GM12878 (cell line): ENCODE data around the gene SENP8. TPM values are rescaled to one million over a fixed set of nuclear protein-coding genes. Genes with fewer than 3 reads are reported as not detected.

Source experiments
- ATAC-seq: fragments of 200-7000 bp; cut with Tn5 transposase; 3 replicates; pipeline ENCODE4 v1.9.1; 2020; ENCODE audit warnings: mild to moderate bottlenecking, moderate library complexity
- BruUV-seq: library from RNA; stranded (reverse); fragments of 400-500 nt; replicated peaks from 2 replicates; lab custom pipeline; 2021; lab: Mats Ljungman, UMichigan
- CTCF ChIA-PET: fragments of 300-600 bp; sonication (Branson Sonifier 250); formaldehyde crosslinking; extraction: SDS; loops from one replicate; lab custom pipeline; 2021; ENCODE audit warnings: inconsistent platforms; lab: Yijun Ruan, JAX
- POLR2A ChIA-PET: fragments of 350-600 bp; formaldehyde crosslinking; extraction: SDS; loops from one replicate; lab custom pipeline; 2021; ENCODE audit warnings: inconsistent platforms; lab: Charles Lee
- RAD21 ChIA-PET: fragments of 300-600 bp; sonication (Branson Sonifier 250); formaldehyde crosslinking; loops from one replicate; lab custom pipeline; 2023; ENCODE audit warnings: antibody characterized with exemption; ENCODE audit not compliant: unreplicated experiment; lab: Charles Lee
- SMC1A ChIA-PET: fragments of 300-600 bp; sonication (Branson Sonifier 250); formaldehyde crosslinking; loops from one replicate; lab custom pipeline; 2023; ENCODE audit not compliant: unreplicated experiment, uncharacterized antibody; lab: Charles Lee
- DNase-seq: peaks from one replicate; pipeline ENCODE4 v3.0.0-alpha.2; 2011; ENCODE audit warnings: low read depth, low spot score
- FAIRE-seq: peaks from 3 replicates; lab custom pipeline; 2011; peaks lifted over from hg19 to GRCh38; lab: Jason Lieb, UNC
- H2AFZ ChIP-seq: 2 replicates; pipeline ENCODE4 v1.6.0; 2011; ENCODE audit warnings: low read depth, low read length, control low read depth; ENCODE audit not compliant: control insufficient read depth
- H3K27ac ChIP-seq: 2 replicates; pipeline ENCODE4 v1.5.1; 2011; ENCODE audit warnings: control low read depth; ENCODE audit not compliant: control insufficient read depth, insufficient read depth
- H3K27me3 ChIP-seq, 2 experiments: replicated peaks in 1 of 2; 2 replicates each; pipeline versions ENCODE4 v1.6.0 to v1.6.1; 2011; ENCODE audit warnings: low read length in 1 of 2; ENCODE audit not compliant: control insufficient read depth in 2 of 2, insufficient read depth in 2 of 2
- H3K36me3 ChIP-seq, 2 experiments: 2 replicates each; pipeline ENCODE4 v1.5.1; 2011; ENCODE audit warnings: low read length in 1 of 2; ENCODE audit not compliant: control insufficient read depth in 2 of 2, insufficient read depth in 2 of 2
- H3K4me1 ChIP-seq: 2 replicates; pipeline ENCODE4 v1.6.1; 2011; ENCODE audit warnings: mild to moderate bottlenecking, low read length, moderate library complexity, mixed read lengths; ENCODE audit not compliant: control insufficient read depth, insufficient read depth
- H3K4me2 ChIP-seq: 2 replicates; pipeline ENCODE4 v1.6.0; 2011; ENCODE audit warnings: control low read depth; ENCODE audit not compliant: control insufficient read depth, insufficient read depth
- H3K4me3 ChIP-seq: fragments of 200-600 bp; sonication (generic); 2 replicates; pipeline ENCODE4 v1.5.1; 2016
- H3K79me2 ChIP-seq: 2 replicates; pipeline ENCODE4 v1.6.0; 2011; ENCODE audit warnings: low read length; ENCODE audit not compliant: control insufficient read depth, insufficient read depth
- H3K9ac ChIP-seq: 2 replicates; pipeline ENCODE4 v1.8.0; 2011; ENCODE audit warnings: low read length, control low read depth, mixed read lengths; ENCODE audit not compliant: control insufficient read depth, insufficient read depth
- H3K9me3 ChIP-seq: replicated peaks from 3 replicates; pipeline ENCODE4 v1.5.1; 2011; ENCODE audit warnings: mild to moderate bottlenecking, low read length; ENCODE audit not compliant: control insufficient read depth, insufficient read depth
- H4K20me1 ChIP-seq: 2 replicates; pipeline ENCODE4 v1.6.0; 2011; ENCODE audit not compliant: control insufficient read depth, insufficient read depth
- ASH2L ChIP-seq: fragments of 300-600, 200-600 bp; sonication (generic); IDR thresholded peaks from 2 replicates; pipeline ENCODE4 v1.6.1; 2017; ENCODE audit warnings: low read depth, mild to moderate bottlenecking, borderline replicate concordance
- ATF7 ChIP-seq: fragments of 450-650 bp; IDR thresholded peaks from 2 replicates; pipeline ENCODE4 v1.6.1; 2016; ENCODE audit warnings: low read depth, mild to moderate bottlenecking
- BACH1 ChIP-seq: fragments of 450-650 bp; IDR thresholded peaks from 2 replicates; pipeline ENCODE4 v1.6.1; 2017; ENCODE audit warnings: mild to moderate bottlenecking, borderline replicate concordance
- CHD4 ChIP-seq: fragments of 200-600 bp; sonication (generic); IDR thresholded peaks from 2 replicates; pipeline ENCODE4 v1.6.1; 2016; ENCODE audit warnings: mild to moderate bottlenecking
- FOS ChIP-seq: IDR thresholded peaks from 3 replicates; pipeline ENCODE4 v1.6.1; 2011; ENCODE audit warnings: borderline replicate concordance; ENCODE audit not compliant: insufficient read length; ENCODE audit errors: extremely low read depth
- HDGF ChIP-seq: fragments of 450-650 bp; IDR thresholded peaks from 2 replicates; pipeline ENCODE4 v1.6.1; 2016; ENCODE audit warnings: antibody characterized with exemption
- JUNB ChIP-seq: IDR thresholded peaks from 2 replicates; pipeline ENCODE4 v1.6.1; 2016; ENCODE audit warnings: antibody characterized with exemption, mild to moderate bottlenecking
- NFYA ChIP-seq: IDR thresholded peaks from 2 replicates; pipeline ENCODE4 v1.6.1; 2011; ENCODE audit warnings: low read depth, mild to moderate bottlenecking, low read length, improper control_type of control experiment, borderline replicate concordance
- PBX3 ChIP-seq: IDR thresholded peaks from 2 replicates; pipeline ENCODE4 v1.6.1; 2011; ENCODE audit warnings: mild to moderate bottlenecking, low read depth, low read length, moderate library complexity; ENCODE audit not compliant: insufficient replicate concordance
- PML ChIP-seq: IDR thresholded peaks from 2 replicates; pipeline ENCODE4 v1.6.1; 2012; ENCODE audit warnings: low read length, inconsistent platforms
- POLR2AphosphoS2 ChIP-seq: IDR thresholded peaks from 2 replicates; pipeline ENCODE4 v1.6.1; 2011; ENCODE audit warnings: low read depth, mild to moderate bottlenecking, low read length, improper control_type of control experiment, moderate library complexity
- RAD51 ChIP-seq: fragments of 450-650 bp; IDR thresholded peaks from 2 replicates; pipeline ENCODE4 v1.6.1; 2016; ENCODE audit warnings: moderate library complexity, mild to moderate bottlenecking, inconsistent platforms
- RUNX3 ChIP-seq: IDR thresholded peaks from 2 replicates; pipeline ENCODE4 v1.6.1; 2012; ENCODE audit warnings: low read length, inconsistent platforms
- TCF12 ChIP-seq: IDR thresholded peaks from 2 replicates; pipeline ENCODE4 v1.6.1; 2011; ENCODE audit warnings: low read depth, mild to moderate bottlenecking, low read length
- TCF3 ChIP-seq: IDR thresholded peaks from 2 replicates; pipeline ENCODE4 v1.6.1; 2012; ENCODE audit warnings: low read depth, mild to moderate bottlenecking, low read length, borderline replicate concordance; ENCODE audit not compliant: insufficient read depth
- YBX1 ChIP-seq: fragments of 450-650 bp; IDR thresholded peaks from 2 replicates; pipeline ENCODE4 v1.6.1; 2016; ENCODE audit warnings: antibody characterized with exemption
- ZBTB4 ChIP-seq: fragments of 450-650 bp; formaldehyde crosslinking; IDR thresholded peaks from 2 replicates; pipeline ENCODE4 v1.4.0; 2022; ENCODE audit warnings: mild to moderate bottlenecking, moderate library complexity
- WGBS: methylation state at CpG from one replicate; pipeline ENCODE4 v1.1.6; 2016; ENCODE audit warnings: low lambda C conversion rate; ENCODE audit not compliant: insufficient replicate concordance, insufficient coverage; ENCODE audit errors: missing lambda C conversion rate; 5-methylcytosine and 5-hydroxymethylcytosine counted together
- in situ Hi-C: fragments of 300-500 bp; cut with MboI; formaldehyde crosslinking; loops from 9 replicates; pipeline ENCODE4 v1.14.3; 2018; ENCODE audit warnings: mixed read lengths
- intact Hi-C: fragments of 100-400 bp; cut with micrococcal nuclease; formaldehyde crosslinking; loops from one replicate; pipeline ENCODE4 v1.14.2; 2022; ENCODE audit not compliant: unreplicated experiment
- polyA plus RNA-seq, 11 experiments: library from polyadenylated mRNA; depleted of rRNA in 4 of 11; unstranded in 6 of 11; stranded (reverse) in 5 of 11; fragments of >200 nt; fragmentation: Nextera tagmentation in 4 of 11; fragmentation: Illumina TruSeq in 1 of 11; extraction: Ambion mirVana in 4 of 11; extraction: Trizol in 1 of 11; gene quantifications; 1 replicate in 1 of 11; 2 replicates in 10 of 11; pipeline versions ENCODE4 v1.2.1 to v1.2.3, GENCODE V29; 2011 to 2016; ENCODE audit warnings: inconsistent platforms in 2 of 11, missing spikeins in 2 of 11, low read depth in 1 of 11
- total RNA-seq, 4 experiments: library from RNA; depleted of rRNA in 3 of 4; stranded (reverse); fragments of >200 nt in 3 of 4; fragmentation: Illumina TruSeq in 1 of 4; extraction: Trizol in 1 of 4; gene quantifications; 2 replicates each; pipeline versions ENCODE4 v1.2.1 to v1.2.3, GENCODE V29; 2013 to 2021

Gene SENP8
- total and polyA plus RNA-seq, 10 of the 15 experiments (the other 5 are each of a cell fraction or from before 2014, with no cell fraction given): 0.87 to 5.6 (median 2.2) TPM

- ChIA-PET SMC1A (interaction anchor here (0.9 to 5.9 kb wide), 8 partner anchors 13 to 410 kb away, joined by 3 to 49 read pairs (median 14); no protein-coding TSS in a partner anchor), CTCF (interaction anchor here (0.6 to 4.2 kb wide), 13 partner anchors 13 to 1271 kb away, joined by 3 to 69 read pairs (median 6); no protein-coding TSS in a partner anchor), RAD21 (interaction anchor here (0.8 to 2.5 kb wide), 7 partner anchors 11 to 411 kb away, joined by 3 to 33 read pairs (median 5); no protein-coding TSS in a partner anchor), POLR2A (interaction anchor here (1.4 kb wide), 1 partner anchor 14 kb away, joined by 4 read pairs; no protein-coding TSS in a partner anchor)
- H3K79me2 ChIP-seq: no peaks in the 10 kb centered on the region
- WGBS: 90% methylated on average over 14 of the region's 14 CpGs
- no peaks in the 10 kb centered on the region for H3K27me3 ChIP-seq
- H3K27ac ChIP-seq: no peak overlapping the region
- ATAC-seq (no peak), FAIRE-seq (no peak), DNase-seq (no peak)
- no TSS peak for BruUV-seq
- in situ Hi-C loops (loop anchor here (5.0 to 10.0 kb wide), 3 partner anchors 350 to 700 kb away; no protein-coding TSS in a partner anchor), intact Hi-C loops (loop anchor here (2.0 to 10.0 kb wide), 2 partner anchors 220 to 410 kb away; no protein-coding TSS in a partner anchor)
- peak overlapping the region; percentile 99 for H2AFZ ChIP-seq
- H3K36me3 ChIP-seq: no peaks in the 10 kb centered on the region
- no peaks in the 10 kb centered on the region for H3K4me1 ChIP-seq
- no peaks in the 10 kb centered on the region for H4K20me1 ChIP-seq
- no peak overlapping the region for H3K4me3 ChIP-seq
- H3K9me3 ChIP-seq: no peaks in the 10 kb centered on the region
- TF ChIP-seq ASH2L: no peak
- no peak for TF ChIP-seq TCF12
- no peak for TF ChIP-seq PML
- TF ChIP-seq CHD4: no peak
- TF ChIP-seq BACH1: no peak
- no peak for TF ChIP-seq ZBTB4 (CRISPR knock-in tag)
- no peak for TF ChIP-seq RAD51
- TF ChIP-seq JUNB: no peak
- no peak for TF ChIP-seq YBX1
- TF ChIP-seq FOS: no peak
- no peak for TF ChIP-seq ATF7
- TF ChIP-seq PBX3: no peak
- no peak for TF ChIP-seq RUNX3
- TF ChIP-seq NFYA: no peak
- TF ChIP-seq POLR2AphosphoS2: no peak
- TF ChIP-seq HDGF: no peak
- TF ChIP-seq TCF3: no peak
- H3K4me2 ChIP-seq: peak overlapping the region; percentile 86
- peak overlapping the region; percentile 76; the same call in 1 of the 2 replicates for H3K9ac ChIP-seq
Measured at GRCh38 chr15:72155003-72155621, 36.9 kb downstream of the SENP8 start.
